Measurements from ENCODE around the gene PDGFB.

DNA sequence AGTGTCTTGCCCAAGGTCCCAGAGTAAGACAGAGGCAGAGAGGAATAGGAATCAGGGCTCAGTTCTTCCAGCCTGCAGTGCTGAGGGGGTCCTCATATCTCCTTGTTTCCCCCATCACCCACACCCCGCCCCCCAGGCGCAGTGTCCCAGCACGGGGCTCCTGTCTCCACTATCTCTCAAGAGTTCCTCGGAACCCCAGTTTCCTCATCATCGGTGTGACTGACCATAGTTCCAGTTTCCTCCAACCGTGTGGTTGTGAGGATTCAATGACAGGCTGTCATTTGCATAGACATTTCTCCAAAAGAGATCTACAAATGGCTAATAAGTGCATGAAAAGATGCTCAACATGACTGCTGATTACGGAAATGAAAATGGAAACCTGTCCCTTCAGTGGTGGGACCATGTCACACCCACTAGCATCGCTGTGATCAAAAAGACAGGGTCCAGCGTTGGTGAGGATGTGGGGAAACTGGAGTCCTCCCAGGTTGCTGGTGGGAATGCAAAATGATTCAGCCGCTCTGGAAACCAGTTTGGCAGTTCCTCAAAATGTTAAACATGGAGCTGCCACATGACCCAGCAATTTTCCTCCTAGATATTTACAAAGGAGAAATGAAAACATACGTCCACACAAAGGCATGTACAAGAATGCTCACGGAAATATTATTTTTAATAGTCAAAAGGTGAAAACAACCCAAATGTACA lies 31.8 kb upstream of the PDGFB start:
- TF ChIP-seq POLR2AphosphoS5 (IDR thresholded peaks at IDR 0.05) (no peak), POLR2A (IDR thresholded peaks at IDR 0.05) (no peak), EP300 (IDR thresholded peaks at IDR 0.05; ENCODE audit: low read depth) (no peak)
- TF ChIP-seq, protein P1, sequence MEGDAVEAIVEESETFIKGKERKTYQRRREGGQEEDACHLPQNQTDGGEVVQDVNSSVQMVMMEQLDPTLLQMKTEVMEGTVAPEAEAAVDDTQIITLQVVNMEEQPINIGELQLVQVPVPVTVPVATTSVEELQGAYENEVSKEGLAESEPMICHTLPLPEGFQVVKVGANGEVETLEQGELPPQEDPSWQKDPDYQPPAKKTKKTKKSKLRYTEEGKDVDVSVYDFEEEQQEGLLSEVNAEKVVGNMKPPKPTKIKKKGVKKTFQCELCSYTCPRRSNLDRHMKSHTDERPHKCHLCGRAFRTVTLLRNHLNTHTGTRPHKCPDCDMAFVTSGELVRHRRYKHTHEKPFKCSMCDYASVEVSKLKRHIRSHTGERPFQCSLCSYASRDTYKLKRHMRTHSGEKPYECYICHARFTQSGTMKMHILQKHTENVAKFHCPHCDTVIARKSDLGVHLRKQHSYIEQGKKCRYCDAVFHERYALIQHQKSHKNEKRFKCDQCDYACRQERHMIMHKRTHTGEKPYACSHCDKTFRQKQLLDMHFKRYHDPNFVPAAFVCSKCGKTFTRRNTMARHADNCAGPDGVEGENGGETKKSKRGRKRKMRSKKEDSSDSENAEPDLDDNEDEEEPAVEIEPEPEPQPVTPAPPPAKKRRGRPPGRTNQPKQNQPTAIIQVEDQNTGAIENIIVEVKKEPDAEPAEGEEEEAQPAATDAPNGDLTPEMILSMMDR (IDR thresholded peaks at IDR 0.05), result no peak

All from transverse colon (tissue), 4 donors.